Gastroesophageal sphincter (tissue), 4 donors: ENCODE data around the gene TMTC1. TPM values are rescaled to one million over a fixed set of nuclear protein-coding genes. Genes with fewer than 3 reads are reported as not detected.

Experiments used
- ATAC-seq: fragments of 150-250 bp; one replicate; pipeline ENCODE4 v1.9.1; 2016; ENCODE audit warnings: mild to moderate bottlenecking, moderate library complexity
- H3K27ac ChIP-seq, 4 donors: fragments of 200-600 bp; sonication (generic) in 3 of 4; 1 replicate in 3 of 4; 2 replicates in 1 of 4; pipeline ENCODE4 v1.5.1; 2016 to 2019
- H3K27me3 ChIP-seq: fragments of 200-600 bp; sonication (generic); one replicate; pipeline ENCODE4 v1.5.1; 2019
- H3K36me3 ChIP-seq, 2 donors: fragments of 200-600 bp; sonication (generic); one replicate each; pipeline ENCODE4 v1.5.1; 2019; ENCODE audit warnings: control low read depth in 1 of 2
- H3K4me1 ChIP-seq, 3 donors: fragments of 200-600 bp; sonication (generic); 1 replicate in 2 of 3; 2 replicates in 1 of 3; pipeline ENCODE4 v1.5.1; 2016 to 2019; ENCODE audit warnings: control low read depth in 2 of 3
- H3K4me3 ChIP-seq, 2 donors: fragments of 200-600 bp; sonication (generic); one replicate each; pipeline ENCODE4 v1.5.1; 2019; ENCODE audit warnings: mild to moderate bottlenecking in 1 of 2, moderate library complexity in 1 of 2
- H3K9me3 ChIP-seq, 3 donors: fragments of 200-600 bp; sonication (generic); one replicate each; pipeline ENCODE4 v1.5.1; 2017 to 2019; ENCODE audit warnings: control low read depth in 2 of 3
- CTCF ChIP-seq, 4 experiments: fragments of 200-600 bp in 2 of 4; fragments of 450-650 bp in 2 of 4; sonication (generic) in 1 of 4; IDR thresholded peaks; one replicate each; pipeline ENCODE4 v1.5.1; 2017 to 2019; ENCODE audit warnings: antibody characterized with exemption in 4 of 4, mild to moderate bottlenecking in 2 of 4, moderate library complexity in 2 of 4
- EP300 ChIP-seq: sonication (generic); formaldehyde crosslinking; IDR thresholded peaks from one replicate; pipeline ENCODE4 v1.6.1; 2017; ENCODE audit warnings: antibody characterized with exemption, mild to moderate bottlenecking
- POLR2A ChIP-seq, 2 donors: fragments of 450-650 bp; IDR thresholded peaks; one replicate each; pipeline ENCODE4 v1.6.1; 2017; ENCODE audit warnings: antibody characterized with exemption in 2 of 2, mild to moderate bottlenecking in 2 of 2, moderate library complexity in 1 of 2
- POLR2AphosphoS5 ChIP-seq: sonication (generic); formaldehyde crosslinking; IDR thresholded peaks from one replicate; pipeline ENCODE4 v1.6.1; 2017; ENCODE audit warnings: antibody characterized with exemption
- WGBS, 2 donors: methylation state at CpG; one replicate each; pipeline ENCODE4 v1.1.5; 2018; ENCODE audit warnings: low coverage in 1 of 2; 5-methylcytosine and 5-hydroxymethylcytosine counted together
- total RNA-seq, 4 donors: library from RNA; depleted of rRNA; stranded (reverse); fragments of >200 nt; gene quantifications; one replicate each; pipeline ENCODE4 v1.1.0, GENCODE V29; 2016

Gene TMTC1
- total RNA-seq, 4 donors from 2014 or later = 94.0 to 190 (median 117) TPM

- WGBS, 2 donors = 67 to 87% methylated on average over 4 to 6 of the region's 7 CpGs
- no peak overlapping the region for H3K27ac ChIP-seq
- no peak for ATAC-seq
- H3K36me3 ChIP-seq = peaks cover 0 to 10% of the 10 kb centered on the region in 2 donors
- H3K27me3 ChIP-seq = no peaks in the 10 kb centered on the region
- H3K4me1 ChIP-seq = peaks cover 2 to 36% (median 3%) of the 10 kb centered on the region in 3 donors
- H3K4me3 ChIP-seq = no peak overlapping the region
- H3K9me3 ChIP-seq = no peaks in the 10 kb centered on the region
- no peak for TF ChIP-seq POLR2AphosphoS5
- no peak for TF ChIP-seq EP300
- TF ChIP-seq CTCF (IDR thresholded peaks at IDR 0.05) = no peak
- no peak for TF ChIP-seq POLR2A (IDR thresholded peaks at IDR 0.05)
These were observed 175.2 kb downstream of the TMTC1 start for GRCh38 chr12:29608581-29608980.

GRCh38 chr12:29599381-29599780 lies 184.4 kb downstream of the TMTC1 start:
- no peaks in the 10 kb centered on the region for H3K27me3 ChIP-seq
- H3K36me3 ChIP-seq = peaks cover 0 to 30% of the 10 kb centered on the region in 2 donors
- no peaks in the 10 kb centered on the region for H3K4me1 ChIP-seq
- ATAC-seq = no peak
- TF ChIP-seq POLR2A (IDR thresholded peaks at IDR 0.05) = no peak
- no peak for TF ChIP-seq POLR2AphosphoS5
- TF ChIP-seq EP300 = no peak
- TF ChIP-seq CTCF (IDR thresholded peaks at IDR 0.05) = no peak
- 45 to 53% methylated on average over 2 to 3 of the region's 3 CpGs for WGBS, 2 donors
- H3K27ac ChIP-seq = no peak overlapping the region
- no peak overlapping the region for H3K4me3 ChIP-seq
- H3K9me3 ChIP-seq = no peaks in the 10 kb centered on the region

GRCh38 chr12:29595071-29595755 lies 188.5 kb downstream of the TMTC1 start:
- Histone ChIP-seq H3K9me3 (no peaks in the 10 kb centered on the region), H3K36me3 (peaks cover 0 to 23% of the 10 kb centered on the region in 2 donors), H3K4me1 (no peaks in the 10 kb centered on the region), H3K27me3 (no peaks in the 10 kb centered on the region), H3K4me3 (no peak overlapping the region), H3K27ac (no peak overlapping the region)
- no peak for ATAC-seq
- 100% methylated on average over 1 of the region's 1 CpG for WGBS, 2 donors
- no peak for TF ChIP-seq POLR2AphosphoS5
- no peak for TF ChIP-seq CTCF (IDR thresholded peaks at IDR 0.05)
- no peak for TF ChIP-seq POLR2A (IDR thresholded peaks at IDR 0.05)
- TF ChIP-seq EP300 = no peak

GRCh38 chr12:29593001-29593400 lies 190.7 kb downstream of the TMTC1 start:
- no peak for TF ChIP-seq POLR2A (IDR thresholded peaks at IDR 0.05)
- TF ChIP-seq CTCF (IDR thresholded peaks at IDR 0.05) = no peak
- TF ChIP-seq EP300 = no peak
- no peak for TF ChIP-seq POLR2AphosphoS5
- H3K9me3 ChIP-seq = no peaks in the 10 kb centered on the region
- no peak overlapping the region for H3K27ac ChIP-seq
- peaks cover 0 to 7% (median 0%) of the 10 kb centered on the region in 3 donors for H3K4me1 ChIP-seq
- no peak overlapping the region for H3K4me3 ChIP-seq
- ATAC-seq = no peak
- WGBS, 2 donors = 88 to 100% methylated on average over 1 to 2 of the region's 2 CpGs
- peaks cover 0 to 23% of the 10 kb centered on the region in 2 donors for H3K36me3 ChIP-seq
- no peaks in the 10 kb centered on the region for H3K27me3 ChIP-seq
